ENCODE results near the gene ZNF287.
"Not testable (repeated sequence)": the region's sequence is repeated elsewhere in the genome, so short reads cannot be mapped to it uniquely, and the experiment has no call there.

Gene ZNF287

DNA sequence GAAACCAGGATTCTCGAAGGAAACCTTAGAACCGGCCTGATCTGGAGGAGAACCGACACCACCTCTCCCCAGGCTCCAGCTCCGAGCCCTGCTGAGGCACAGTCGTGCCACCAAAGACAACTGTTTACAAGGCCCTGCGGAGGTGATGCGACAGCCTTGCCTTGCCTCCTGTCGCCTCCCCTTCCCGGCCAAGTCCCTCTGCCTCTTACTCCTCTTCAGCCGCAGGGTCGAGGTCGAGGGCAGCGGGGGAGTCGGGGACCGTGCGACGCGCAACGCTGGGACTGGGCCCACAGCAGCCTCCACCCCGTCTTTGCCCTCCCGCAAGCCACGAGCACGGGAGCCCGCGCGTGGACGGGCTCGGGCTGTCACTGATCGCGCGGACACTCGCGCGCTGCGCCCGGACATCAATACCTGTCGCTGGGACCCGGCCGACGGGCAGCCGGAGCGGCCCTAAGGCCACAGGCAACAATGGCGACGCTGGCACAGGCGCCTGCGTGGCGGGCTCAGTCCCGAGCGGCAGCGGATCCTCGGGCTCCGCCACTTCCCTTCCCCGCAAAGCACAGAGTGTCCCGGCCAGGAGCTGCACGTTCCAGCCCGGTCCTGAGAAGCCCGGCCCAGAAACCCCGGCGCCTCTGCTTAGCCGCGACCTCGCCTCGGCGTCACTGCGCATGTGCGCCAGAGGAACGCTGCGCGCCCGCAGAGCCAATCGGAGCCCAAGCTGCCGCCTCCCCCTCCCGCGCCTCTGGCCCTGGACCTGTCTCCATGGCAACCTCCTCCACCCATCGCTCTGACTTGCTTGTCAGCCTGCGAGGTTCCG, at the start of gene ZNF287:
TSS of gene ZNF287 (minus strand) at position 664 of the 817 bp plus-strand sequence. CDS start 1,473 bp downstream, outside the sequence.
- DNase-seq (ENCODE audit: low spot score), result peak; percentile 62

- DNase-seq (ENCODE audit: low spot score), result no peak
Observed at GRCh38 chr17:16617481-16618060, 48.6 kb upstream of the ZNF287 start.

DNA sequence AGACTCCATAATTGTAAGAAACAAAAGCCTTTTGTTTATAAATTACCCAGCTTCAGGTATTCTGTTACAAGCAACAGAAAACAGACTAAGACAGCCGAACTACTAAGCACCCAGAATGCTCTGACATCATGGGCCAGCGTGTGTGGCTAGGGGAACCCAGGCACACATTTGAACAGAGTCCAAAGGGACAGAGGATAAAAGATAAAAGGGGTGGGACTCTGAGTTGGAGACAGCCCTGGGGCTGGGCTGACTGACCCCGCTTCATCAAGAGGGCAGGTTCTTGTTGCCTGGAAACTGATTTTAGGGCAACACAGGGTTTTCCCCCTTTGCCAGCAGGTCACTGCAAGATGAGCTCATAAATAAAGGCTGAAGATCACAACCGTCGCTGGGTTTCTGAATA, 30.5 kb upstream of the ZNF287 start:
- DNase-seq (ENCODE audit: low spot score), result no peak

GRCh38 chr17:16593356-16594102, 24.5 kb upstream of the ZNF287 start:
- no peak for DNase-seq (ENCODE audit: low spot score)

- peak; percentile 87 for DNase-seq (ENCODE audit: low spot score)
Observed at GRCh38 chr17:16589097-16589969, 20.3 kb upstream of the ZNF287 start.

- DNase-seq (ENCODE audit: low spot score), result no peak
Observed at GRCh38 chr17:16585796-16586195, 16.8 kb upstream of the ZNF287 start.

DNA sequence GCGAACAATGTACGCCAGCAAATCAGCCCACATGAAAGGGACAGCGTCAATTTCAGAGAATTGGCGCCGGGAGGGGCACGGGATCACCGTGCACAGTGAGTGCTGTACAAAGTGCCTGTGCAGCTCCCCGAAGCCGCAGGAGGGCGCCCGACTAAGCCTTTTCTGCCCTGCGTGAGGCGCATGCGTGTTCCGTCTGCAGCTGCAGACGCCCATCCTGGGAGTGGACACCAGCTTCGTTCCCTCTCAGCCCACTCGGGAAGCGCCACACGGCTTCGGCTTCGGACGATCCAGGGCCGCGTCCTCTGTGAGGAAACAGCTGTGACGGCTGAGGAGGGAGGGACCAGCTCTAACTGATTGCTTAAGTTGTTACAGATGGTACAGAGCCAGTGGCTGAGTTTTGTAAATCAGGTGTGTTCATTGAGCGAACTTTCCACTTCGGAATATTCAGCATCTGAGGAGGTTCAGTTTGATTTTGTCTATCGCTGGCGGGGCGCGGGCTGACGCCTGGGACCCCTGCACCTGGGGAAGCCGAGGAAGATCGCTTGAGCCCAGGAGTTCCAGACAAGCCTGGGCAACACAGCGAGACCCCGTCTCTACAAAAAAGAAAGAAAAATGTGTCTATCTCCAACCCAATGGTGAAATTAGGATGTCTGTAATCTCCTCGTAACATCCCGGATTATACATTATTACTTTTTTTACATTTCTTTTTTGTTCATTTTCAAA, 15.4 kb upstream of the ZNF287 start:
- peak; percentile 57 for DNase-seq (ENCODE audit: low spot score)

- DNase-seq (ENCODE audit: low spot score), result no peak
Observed at GRCh38 chr17:16583781-16584180, 14.8 kb upstream of the ZNF287 start.

- no peak for DNase-seq (ENCODE audit: low spot score)
Observed at GRCh38 chr17:16573466-16573865, 4.5 kb upstream of the ZNF287 start.

GRCh38 chr17:16569358-16569712, 331 bp upstream of the ZNF287 start:
- no peak for DNase-seq (ENCODE audit: low spot score)

- no peak for DNase-seq (ENCODE audit: low spot score)
Observed at GRCh38 chr17:16552637-16553045, 16.4 kb downstream of the ZNF287 start.

DNA sequence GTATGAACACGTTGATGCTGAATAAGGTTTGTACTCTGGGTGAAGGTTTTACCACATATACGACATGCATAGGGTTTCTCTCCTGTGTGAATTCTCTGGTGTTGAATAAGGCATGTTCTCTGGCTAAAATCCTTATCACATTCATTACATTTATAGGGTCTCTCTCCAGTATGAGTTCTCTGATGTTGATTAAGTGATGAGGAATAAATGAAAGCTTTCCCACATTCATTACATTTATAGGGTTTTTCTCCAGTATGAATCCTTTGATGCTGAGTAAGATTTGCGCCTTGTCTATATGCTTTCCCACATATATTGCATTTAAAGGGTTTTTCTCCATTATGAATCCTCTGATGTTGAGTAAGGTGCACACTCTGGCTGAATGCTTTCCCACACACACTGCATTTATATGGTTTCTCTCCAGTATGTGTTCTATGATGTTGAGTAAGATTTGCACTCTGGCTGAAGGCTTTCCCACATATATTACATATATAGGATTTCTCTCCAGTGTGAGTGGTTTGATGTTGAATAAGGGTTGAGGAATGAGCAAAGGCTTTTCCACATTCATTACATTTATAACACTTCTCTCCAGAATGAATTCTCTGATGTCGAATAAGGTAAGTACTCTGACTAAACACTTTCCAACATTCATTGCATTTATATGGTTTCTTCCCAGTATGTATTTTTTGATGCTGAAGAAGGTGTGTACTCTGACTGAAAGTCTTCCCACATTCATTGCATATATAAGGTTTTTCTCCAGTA, 16.9 kb downstream of the ZNF287 start:
- no peak for DNase-seq (ENCODE audit: low spot score)

DNA sequence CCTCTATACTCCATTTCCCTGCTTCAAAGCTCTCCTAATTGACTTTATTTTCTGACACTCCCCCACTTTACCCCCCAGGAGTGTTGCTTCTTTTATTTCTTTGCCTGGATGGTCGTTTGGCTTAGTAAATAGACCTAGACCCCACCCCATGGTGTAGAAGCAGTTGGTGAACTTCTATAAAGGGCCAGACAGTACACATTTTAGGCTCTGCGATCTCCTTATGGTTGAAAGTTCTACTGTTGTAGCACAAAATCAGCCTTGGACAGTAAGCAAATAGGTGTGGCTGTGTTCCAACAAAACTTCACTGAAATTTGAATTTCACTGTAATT, 31.9 kb downstream of the ZNF287 start:
- no peak for DNase-seq (ENCODE audit: low spot score)

DNA sequence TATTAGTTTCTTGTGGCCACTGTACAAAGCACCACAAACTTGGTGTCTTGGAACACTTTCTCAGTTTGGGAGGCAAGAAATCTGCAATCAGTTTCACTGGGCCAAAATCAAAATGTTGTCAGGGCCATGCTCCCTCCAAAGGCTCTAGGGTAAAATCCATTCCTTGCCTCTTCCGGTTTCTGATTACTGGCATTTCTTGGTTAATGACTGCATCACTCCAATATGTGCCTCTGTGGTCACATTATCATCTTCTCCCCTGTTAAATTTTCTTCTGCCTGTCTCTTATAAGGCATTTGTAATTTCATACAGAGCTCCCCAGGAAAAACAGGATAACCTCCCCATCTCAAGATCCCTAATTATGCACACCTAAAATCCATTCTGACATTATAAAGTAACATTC, 34.8 kb downstream of the ZNF287 start:
- DNase-seq (ENCODE audit: low spot score), result no peak

- DNase-seq (ENCODE audit: low spot score), result no peak
Observed at GRCh38 chr17:16529906-16530305, 39.1 kb downstream of the ZNF287 start.

DNA sequence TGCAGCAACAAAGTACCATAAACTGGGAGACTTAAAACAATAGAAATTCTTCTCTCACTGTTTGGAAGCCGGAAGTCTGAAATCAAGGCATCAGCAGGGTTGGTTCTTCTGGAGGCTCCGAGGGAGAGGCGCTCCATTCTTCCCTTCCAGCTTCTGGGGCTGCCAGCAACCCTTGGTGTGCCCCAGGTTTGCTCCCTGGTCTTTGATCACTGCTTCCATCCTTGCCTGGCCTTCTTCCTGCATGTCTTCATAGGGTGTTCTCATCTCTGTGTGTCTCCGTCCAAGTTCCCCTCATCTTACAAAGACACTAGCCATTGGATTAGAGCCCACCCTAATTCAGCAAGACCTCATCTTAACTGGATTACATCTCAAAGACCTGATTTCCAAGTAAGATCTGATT, 41.7 kb downstream of the ZNF287 start:
- no peak for DNase-seq (ENCODE audit: low spot score)

GRCh38 chr17:16525556-16525955, 43.4 kb downstream of the ZNF287 start:
- not testable (repeated sequence) for DNase-seq (ENCODE audit: low spot score)

GRCh38 chr17:16521070-16521727, 47.8 kb downstream of the ZNF287 start:
- peak; percentile 80 for DNase-seq (ENCODE audit: low spot score)

DNA sequence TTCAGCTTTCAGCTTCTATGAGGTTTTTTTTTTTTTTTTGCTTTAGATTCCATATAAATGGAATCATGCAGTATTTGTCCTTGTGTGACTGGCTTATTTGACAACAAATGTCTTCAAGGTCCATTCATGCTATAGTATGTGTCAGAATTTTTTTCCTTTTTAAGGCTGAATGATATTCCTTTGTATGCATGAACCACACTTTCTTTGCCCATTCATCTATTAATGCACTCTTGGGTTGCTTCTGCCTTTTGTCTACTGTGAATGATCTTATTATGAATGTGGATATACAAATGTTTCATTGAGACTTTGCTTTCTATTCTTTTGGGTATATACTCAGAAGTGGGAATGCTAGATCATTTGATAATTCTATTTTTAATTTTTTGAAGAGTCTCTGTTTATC, 50.0 kb downstream of the ZNF287 start:
- DNase-seq (ENCODE audit: low spot score), result no peak

GRCh38 chr17:16517477-16517876, 51.5 kb downstream of the ZNF287 start:
- DNase-seq (ENCODE audit: low spot score), result no peak

Data from hematopoietic multipotent progenitor cell treated with erythropoietin and hydrocortisone succinate and interleukin-3 and kit ligand, for 15 days (in vitro differentiated cells).